Thyroid gland (tissue), 4 donors: Measurements from ENCODE around the gene DIP2C. TPM values are rescaled to one million over a fixed set of nuclear protein-coding genes. Genes with fewer than 3 reads are reported as not detected.

Experiments used
- DNase-seq, 2 donors: peaks; one replicate each; pipeline ENCODE4 v3.0.0-alpha.2; 2019
- H3K27ac ChIP-seq, 3 donors: fragments of 200-600 bp; sonication (generic); 1 replicate in 2 of 3; 2 replicates in 1 of 3; pipeline ENCODE4 v1.5.1; 2016 to 2019; ENCODE audit warnings: mild to moderate bottlenecking in 1 of 3, moderate library complexity in 1 of 3
- H3K27me3 ChIP-seq: fragments of 200-600 bp; sonication (generic); one replicate; pipeline ENCODE4 v1.5.1; 2019
- H3K36me3 ChIP-seq, 2 donors: fragments of 200-600 bp; sonication (generic); one replicate each; pipeline ENCODE4 v1.5.1; 2016 to 2019
- H3K4me1 ChIP-seq, 2 donors: fragments of 200-600 bp; sonication (generic); one replicate each; pipeline ENCODE4 v1.5.1; 2017 to 2019
- H3K4me3 ChIP-seq, 3 donors: fragments of 200-600 bp; sonication (generic); replicated peaks in 1 of 3; 1 replicate in 2 of 3; 2 replicates in 1 of 3; pipeline ENCODE4 v1.5.1; 2016; ENCODE audit warnings: mild to moderate bottlenecking in 1 of 3
- H3K9me3 ChIP-seq: fragments of 200-600 bp; sonication (generic); one replicate; pipeline ENCODE4 v1.5.1; 2017
- POLR2A ChIP-seq, 2 donors: fragments of 450-650 bp; IDR thresholded peaks; one replicate each; pipeline ENCODE4 v1.6.1; 2017; ENCODE audit warnings: antibody characterized with exemption in 2 of 2, mild to moderate bottlenecking in 2 of 2, moderate library complexity in 1 of 2
- WGBS, 2 donors: methylation state at CpG; one replicate each; pipeline ENCODE4 v1.1.5; 2017; 5-methylcytosine and 5-hydroxymethylcytosine counted together
- intact Hi-C: fragments of 100-400 bp; cut with DNase I; formaldehyde crosslinking; loops from one replicate; pipeline ENCODE4 v1.15.1; 2023
- total RNA-seq, 4 donors: library from RNA; depleted of rRNA; stranded (reverse); fragments of >200 nt; gene quantifications; one replicate each; pipeline ENCODE4 v1.2.3, GENCODE V29; 2016
- TF ChIP-seq, protein P1 (sequence below), 6 experiments: fragments of 200-600 bp in 3 of 6; fragments of 450-650 bp in 3 of 6; sonication (generic) in 3 of 6; IDR thresholded peaks; one replicate each; pipeline ENCODE4 v1.5.1; 2016 to 2019; ENCODE audit warnings: antibody characterized with exemption in 6 of 6, mild to moderate bottlenecking in 2 of 6, inconsistent platforms in 1 of 6, moderate library complexity in 1 of 6

The DIP2C gene
- total RNA-seq, 4 donors from 2014 or later = 11.4 to 14.6 (median 12.3) TPM

DNA sequence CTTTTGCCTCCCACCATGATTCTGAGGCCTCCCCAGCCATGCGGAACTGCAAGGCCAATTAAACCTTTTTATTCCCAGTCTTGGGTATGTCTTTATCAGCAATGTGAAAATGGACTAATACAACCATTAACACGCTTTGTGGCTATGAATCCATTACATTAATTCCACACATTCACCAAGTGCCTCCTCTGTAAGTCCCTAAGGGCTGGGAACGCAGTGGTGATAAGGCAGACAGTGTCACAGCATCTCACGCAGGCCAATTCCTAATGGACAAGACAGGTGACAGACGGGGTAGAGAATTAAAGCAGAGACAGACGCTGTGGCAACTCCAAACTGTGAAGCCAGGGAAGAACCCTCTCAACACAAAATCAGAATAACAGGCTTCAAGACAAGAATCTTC lies 247.8 kb downstream of the DIP2C start:
- H3K4me1 ChIP-seq = peaks cover 0 to 6% of the 10 kb centered on the region in 2 donors
- DNase-seq = no peak
- TF ChIP-seq, protein P1, sequence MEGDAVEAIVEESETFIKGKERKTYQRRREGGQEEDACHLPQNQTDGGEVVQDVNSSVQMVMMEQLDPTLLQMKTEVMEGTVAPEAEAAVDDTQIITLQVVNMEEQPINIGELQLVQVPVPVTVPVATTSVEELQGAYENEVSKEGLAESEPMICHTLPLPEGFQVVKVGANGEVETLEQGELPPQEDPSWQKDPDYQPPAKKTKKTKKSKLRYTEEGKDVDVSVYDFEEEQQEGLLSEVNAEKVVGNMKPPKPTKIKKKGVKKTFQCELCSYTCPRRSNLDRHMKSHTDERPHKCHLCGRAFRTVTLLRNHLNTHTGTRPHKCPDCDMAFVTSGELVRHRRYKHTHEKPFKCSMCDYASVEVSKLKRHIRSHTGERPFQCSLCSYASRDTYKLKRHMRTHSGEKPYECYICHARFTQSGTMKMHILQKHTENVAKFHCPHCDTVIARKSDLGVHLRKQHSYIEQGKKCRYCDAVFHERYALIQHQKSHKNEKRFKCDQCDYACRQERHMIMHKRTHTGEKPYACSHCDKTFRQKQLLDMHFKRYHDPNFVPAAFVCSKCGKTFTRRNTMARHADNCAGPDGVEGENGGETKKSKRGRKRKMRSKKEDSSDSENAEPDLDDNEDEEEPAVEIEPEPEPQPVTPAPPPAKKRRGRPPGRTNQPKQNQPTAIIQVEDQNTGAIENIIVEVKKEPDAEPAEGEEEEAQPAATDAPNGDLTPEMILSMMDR (IDR thresholded peaks at IDR 0.05) = no peak
- TF ChIP-seq POLR2A (IDR thresholded peaks at IDR 0.05) = no peak
- H3K4me3 ChIP-seq = no peak overlapping the region
- intact Hi-C loops = no loop called here
- no peaks in the 10 kb centered on the region for H3K27me3 ChIP-seq
- 92 to 98% methylated on average over 6 of the region's 6 CpGs for WGBS, 2 donors
- H3K27ac ChIP-seq = no peak overlapping the region
- H3K36me3 ChIP-seq = no peaks in the 10 kb centered on the region
- no peaks in the 10 kb centered on the region for H3K9me3 ChIP-seq

- intact Hi-C loops = no loop called here
- Histone ChIP-seq H3K36me3 (no peaks in the 10 kb centered on the region), H3K4me1 (no peaks in the 10 kb centered on the region), H3K9me3 (no peaks in the 10 kb centered on the region), H3K27ac (no peak overlapping the region), H3K27me3 (no peaks in the 10 kb centered on the region), H3K4me3 (no peak overlapping the region)
- DNase-seq = no peak
- TF ChIP-seq, protein P1 (IDR thresholded peaks at IDR 0.05) = no peak
- TF ChIP-seq POLR2A (IDR thresholded peaks at IDR 0.05) = no peak
- WGBS, 2 donors = 94 to 97% methylated on average over 3 of the region's 3 CpGs
These were observed 249.3 kb downstream of the DIP2C start for GRCh38 chr10:440127-440526.

GRCh38 chr10:437698-438490 lies 251.6 kb downstream of the DIP2C start:
- no peak for DNase-seq
- no peaks in the 10 kb centered on the region for H3K27me3 ChIP-seq
- H3K4me1 ChIP-seq = no peaks in the 10 kb centered on the region
- no peak overlapping the region for H3K27ac ChIP-seq
- no peaks in the 10 kb centered on the region for H3K9me3 ChIP-seq
- H3K36me3 ChIP-seq = no peaks in the 10 kb centered on the region
- WGBS, 2 donors = 85 to 86% methylated on average over 3 of the region's 3 CpGs
- H3K4me3 ChIP-seq = no peak overlapping the region
- TF ChIP-seq, protein P1 (IDR thresholded peaks at IDR 0.05) = no peak
- TF ChIP-seq POLR2A (IDR thresholded peaks at IDR 0.05) = no peak
- intact Hi-C loops = no loop called here

DNA sequence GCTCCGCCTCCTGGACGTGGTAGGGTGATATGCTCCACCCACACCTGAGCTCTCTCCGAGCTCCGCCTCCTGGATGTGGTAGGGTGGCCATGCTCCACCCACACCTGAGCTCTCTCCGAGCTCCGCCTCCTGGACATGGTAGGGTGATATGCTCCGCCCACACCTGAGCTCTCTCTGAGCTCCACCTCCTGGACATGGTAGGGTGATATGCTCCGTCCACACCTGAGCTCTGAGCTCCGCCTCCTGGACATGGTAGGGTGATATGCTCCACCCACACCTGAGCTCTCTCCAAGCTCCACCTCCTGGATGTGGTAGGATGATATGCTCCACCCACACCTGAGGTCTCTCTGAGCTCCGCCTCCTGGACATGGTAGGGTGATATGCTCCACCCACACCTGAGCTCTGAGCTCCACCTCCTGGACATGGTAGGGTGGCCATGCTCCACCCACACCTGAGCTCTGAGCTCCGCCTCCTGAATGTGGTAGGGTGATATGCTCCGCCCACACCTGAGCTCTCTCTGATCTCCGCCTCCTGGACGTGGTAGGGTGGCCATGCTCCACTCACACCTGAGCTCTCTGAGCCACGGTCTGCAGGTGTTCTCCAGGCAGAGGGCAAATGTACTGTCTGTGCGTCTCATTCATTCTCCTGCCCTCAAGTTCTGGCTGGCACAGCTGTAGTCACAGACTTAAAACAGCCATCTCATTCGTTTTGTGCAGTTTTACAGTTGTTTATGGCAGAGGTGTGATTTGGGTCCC lies 252.4 kb downstream of the DIP2C start:
- 89 to 90% methylated on average over 16 to 17 of the region's 17 CpGs for WGBS, 2 donors
- Histone ChIP-seq H3K36me3 (no peaks in the 10 kb centered on the region), H3K27me3 (no peaks in the 10 kb centered on the region), H3K9me3 (no peaks in the 10 kb centered on the region), H3K4me3 (no peak overlapping the region), H3K4me1 (no peaks in the 10 kb centered on the region), H3K27ac (no peak overlapping the region)
- no peak for TF ChIP-seq POLR2A (IDR thresholded peaks at IDR 0.05)
- TF ChIP-seq, protein P1 (IDR thresholded peaks at IDR 0.05) = no peak
- intact Hi-C loops = no loop called here
- DNase-seq = no peak
